GM12874 (cell line): ENCODE data around the gene OSM.

Experiments used
- TF ChIP-seq, protein P1 (sequence below): IDR thresholded peaks from 2 replicates; pipeline ENCODE4 v1.5.1; 2011; ENCODE audit warnings: low read depth, mild to moderate bottlenecking, control low read depth, low read length, moderate library complexity; ENCODE audit not compliant: insufficient read depth

The OSM gene

GRCh38 chr22:30290342-30291057 is 23.8 kb upstream of the OSM start:
- TF ChIP-seq, protein P1, sequence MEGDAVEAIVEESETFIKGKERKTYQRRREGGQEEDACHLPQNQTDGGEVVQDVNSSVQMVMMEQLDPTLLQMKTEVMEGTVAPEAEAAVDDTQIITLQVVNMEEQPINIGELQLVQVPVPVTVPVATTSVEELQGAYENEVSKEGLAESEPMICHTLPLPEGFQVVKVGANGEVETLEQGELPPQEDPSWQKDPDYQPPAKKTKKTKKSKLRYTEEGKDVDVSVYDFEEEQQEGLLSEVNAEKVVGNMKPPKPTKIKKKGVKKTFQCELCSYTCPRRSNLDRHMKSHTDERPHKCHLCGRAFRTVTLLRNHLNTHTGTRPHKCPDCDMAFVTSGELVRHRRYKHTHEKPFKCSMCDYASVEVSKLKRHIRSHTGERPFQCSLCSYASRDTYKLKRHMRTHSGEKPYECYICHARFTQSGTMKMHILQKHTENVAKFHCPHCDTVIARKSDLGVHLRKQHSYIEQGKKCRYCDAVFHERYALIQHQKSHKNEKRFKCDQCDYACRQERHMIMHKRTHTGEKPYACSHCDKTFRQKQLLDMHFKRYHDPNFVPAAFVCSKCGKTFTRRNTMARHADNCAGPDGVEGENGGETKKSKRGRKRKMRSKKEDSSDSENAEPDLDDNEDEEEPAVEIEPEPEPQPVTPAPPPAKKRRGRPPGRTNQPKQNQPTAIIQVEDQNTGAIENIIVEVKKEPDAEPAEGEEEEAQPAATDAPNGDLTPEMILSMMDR = no peak

DNA sequence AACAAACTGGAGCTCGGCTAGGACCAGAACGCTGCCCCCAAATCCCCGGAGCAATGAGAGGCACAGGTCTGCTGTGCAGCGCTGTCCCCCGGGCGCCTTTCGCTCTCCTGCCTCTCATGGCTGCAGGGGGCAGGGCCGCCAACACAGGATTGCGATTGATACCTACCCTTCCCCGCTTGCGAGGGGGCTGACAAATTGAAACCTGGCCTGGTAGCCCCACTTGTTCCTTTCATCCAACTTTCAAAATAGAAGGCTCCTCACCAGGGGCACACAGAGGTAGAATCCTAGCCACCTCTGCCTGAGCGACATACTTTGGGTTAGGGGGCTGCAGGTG is 23.3 kb upstream of the OSM start:
- TF ChIP-seq, protein P1 = no peak

DNA sequence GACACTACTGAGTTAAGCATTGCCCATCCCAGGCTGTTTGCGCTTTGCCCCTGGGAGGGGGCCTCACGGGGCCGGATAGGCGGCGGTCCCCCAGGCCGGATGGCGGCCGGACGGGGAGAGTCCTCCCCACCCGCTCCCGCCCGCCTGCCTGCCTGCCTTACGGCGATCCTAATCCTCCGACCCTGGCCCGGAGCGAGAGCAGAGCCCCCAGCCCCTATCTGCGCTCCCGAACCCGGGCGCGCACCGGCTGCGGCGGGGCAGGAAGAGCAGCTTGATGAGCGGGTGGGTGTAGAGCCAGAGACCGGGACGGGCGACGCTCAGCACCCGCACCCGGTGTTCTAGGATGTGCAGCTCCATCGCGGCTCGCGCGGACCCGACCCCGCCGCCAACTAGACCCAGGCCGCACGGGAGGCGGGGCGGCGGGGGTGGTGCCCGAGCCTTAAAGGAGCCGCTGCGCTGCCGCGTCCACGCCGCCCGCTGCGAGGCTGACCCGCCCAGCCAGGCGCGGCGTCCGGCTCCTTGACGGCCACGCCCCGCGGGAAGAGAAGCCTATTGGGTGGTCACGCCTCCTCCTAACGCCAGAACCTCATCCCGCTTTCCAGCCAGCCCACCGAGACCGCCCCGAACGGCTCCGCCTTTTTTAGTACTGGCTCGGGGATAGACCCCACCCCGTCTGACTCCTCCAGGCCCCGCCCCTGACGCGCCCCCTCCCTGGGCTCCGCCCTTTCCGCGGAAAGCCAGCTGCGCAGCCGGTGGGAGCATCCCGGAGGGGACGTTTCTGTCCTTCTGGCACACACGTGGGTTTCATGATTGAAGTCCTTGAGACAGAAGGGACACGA is 22.7 kb upstream of the OSM start, which contains the start of gene CASTOR1:
CASTOR1 (minus strand) TSS at position 365 of the 839 bp plus-strand sequence; CDS start at position 357, 8 bp downstream.
- TF ChIP-seq, protein P1 = 0 out of 2 replicates have a peak, but pooled peaks have one; percentile 0

- TF ChIP-seq, protein P1 = 0 out of 2 replicates have a peak, but pooled peaks have one; percentile 0
Measured at GRCh38 chr22:30288419-30289140, 21.9 kb upstream of the OSM start.

DNA sequence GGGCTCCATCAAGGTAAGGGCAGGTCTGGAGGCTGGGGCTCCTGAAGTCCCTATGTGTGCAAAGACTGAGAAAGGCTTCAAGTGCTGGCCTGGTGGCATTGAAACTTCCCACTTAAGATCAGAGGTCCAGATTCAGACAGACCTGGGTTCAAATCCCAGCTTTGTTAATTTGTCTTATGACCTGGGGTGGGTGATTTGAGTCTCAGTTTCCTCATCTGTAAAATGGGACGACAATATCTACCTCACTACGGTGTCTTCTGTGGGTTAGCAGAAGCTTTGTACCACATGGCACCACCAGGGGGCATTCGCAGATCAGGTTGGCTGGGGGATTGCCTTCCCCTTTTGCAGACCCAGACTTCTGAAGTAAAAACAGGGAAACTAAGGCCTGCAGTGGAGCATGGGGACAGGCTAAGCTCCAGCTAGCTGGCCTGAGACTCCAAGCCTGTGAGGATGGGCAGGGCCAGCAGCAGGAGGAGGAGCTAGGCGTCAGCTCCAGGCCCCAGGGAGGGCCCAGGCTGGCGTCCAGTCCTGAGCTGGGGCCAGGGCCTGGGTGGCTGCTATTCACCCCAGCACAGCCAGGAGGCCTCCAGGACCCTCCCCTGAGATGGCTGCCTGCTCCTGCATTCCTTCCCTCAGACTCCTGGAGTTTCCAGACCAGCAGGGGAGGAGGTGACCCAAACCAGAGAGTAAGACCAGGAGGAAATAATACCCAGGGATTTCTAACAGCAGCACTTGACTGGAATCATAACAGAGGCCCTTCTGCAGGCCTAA is 21.2 kb upstream of the OSM start:
- TF ChIP-seq, protein P1 = peak; percentile 76

- TF ChIP-seq, protein P1 = peak; percentile 98
Measured at GRCh38 chr22:30286813-30287647, 20.4 kb upstream of the OSM start.
